Ureter (tissue), 1 donor: Measurements from ENCODE around the gene ALDH1A1. TPM values are rescaled to one million over a fixed set of nuclear protein-coding genes. Genes with fewer than 3 reads are reported as not detected.
"Not testable (repeated sequence)": the region's sequence is repeated elsewhere in the genome, so short reads cannot be mapped to it uniquely, and the experiment has no call there.

Source experiments
- DNase-seq: peaks from one replicate; pipeline ENCODE4 v3.0.0-alpha.2; 2020; ENCODE audit warnings: low spot score
- total RNA-seq: library from RNA; stranded (reverse); gene quantifications from one replicate; pipeline ENCODE4 v1.2.4, GENCODE V29; 2023
- donor health status: DM: yes; HTN: yes; CAD: no.

The ALDH1A1 gene
- total RNA-seq, 1 donor from 2014 or later: 18.7 TPM

DNA sequence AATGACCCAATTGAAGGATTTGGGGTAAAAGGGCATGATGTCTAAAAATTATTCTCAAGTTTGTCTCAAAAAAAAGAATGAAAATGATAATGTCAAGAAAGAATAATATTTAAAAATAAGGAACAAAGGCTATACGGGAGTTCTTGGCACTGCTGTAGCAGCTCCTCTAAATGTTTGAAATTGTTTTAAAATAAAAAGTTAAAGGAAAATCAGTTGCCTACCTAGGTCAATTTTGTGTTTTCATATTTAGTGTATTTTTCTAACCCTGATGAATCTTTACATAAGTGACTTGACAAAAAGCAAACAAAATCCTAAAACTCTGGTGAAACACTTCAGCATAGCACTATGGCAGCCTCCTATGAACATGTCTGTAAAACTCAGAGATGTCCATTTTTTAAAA lies 56.4 kb downstream of the ALDH1A1 start:
- DNase-seq: no peak

DNA sequence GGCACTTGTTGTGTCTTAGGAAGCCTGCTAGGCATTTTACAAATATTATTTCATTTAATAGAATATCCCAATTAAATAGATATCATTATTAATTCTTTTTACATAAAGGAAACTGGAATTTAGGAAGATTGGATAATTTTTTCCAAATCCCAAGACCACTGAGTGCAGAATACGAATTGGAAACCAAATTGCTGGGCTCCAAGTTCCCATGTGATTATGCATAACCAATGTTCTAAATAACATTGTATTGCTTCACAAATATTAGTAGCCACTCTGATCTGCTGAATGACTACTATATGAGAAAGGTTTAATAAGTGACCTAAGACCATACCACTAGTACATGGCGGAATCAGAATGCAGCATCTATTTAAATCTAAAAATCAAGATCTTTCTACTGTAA lies 57.7 kb downstream of the ALDH1A1 start:
- no peak for DNase-seq

DNA sequence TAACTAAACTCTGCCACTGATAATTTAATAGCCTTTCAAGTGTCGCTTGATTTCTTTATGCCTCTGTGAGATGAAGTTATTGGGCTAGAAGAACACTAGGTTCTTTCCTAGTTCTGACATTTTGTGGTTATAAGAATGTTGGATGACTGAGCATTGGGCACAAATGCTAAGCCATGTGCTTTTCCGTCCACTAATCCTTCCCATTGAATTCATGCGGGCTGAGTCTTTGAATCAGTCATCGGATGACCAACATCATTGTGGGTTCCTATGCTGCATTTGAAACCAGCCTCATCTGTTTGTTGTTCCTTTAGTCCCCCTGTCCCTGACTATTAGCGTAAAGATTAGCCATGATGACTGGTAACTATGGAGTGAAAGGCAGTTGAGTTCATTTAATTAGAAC lies 58.5 kb downstream of the ALDH1A1 start:
- DNase-seq: no peak

DNA sequence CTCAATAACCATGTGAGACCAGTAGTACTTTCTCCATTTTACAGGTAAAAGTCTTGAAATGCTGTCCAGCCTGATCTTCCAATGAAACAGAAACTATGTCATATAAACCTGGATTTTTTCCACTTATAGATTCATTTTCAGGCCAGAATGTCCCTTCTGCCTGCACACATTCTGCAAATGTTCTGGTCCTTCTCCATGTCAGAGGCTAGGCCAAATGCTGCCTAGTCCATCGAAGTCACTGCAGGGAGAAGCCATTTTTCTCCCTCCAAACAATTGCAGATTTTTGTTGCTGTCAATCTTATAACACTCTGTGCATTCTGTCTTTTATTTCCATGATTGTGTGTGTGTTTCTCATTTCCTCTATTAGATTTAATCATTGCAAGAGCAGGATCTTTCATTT lies 59.4 kb downstream of the ALDH1A1 start:
- DNase-seq: no peak

DNA sequence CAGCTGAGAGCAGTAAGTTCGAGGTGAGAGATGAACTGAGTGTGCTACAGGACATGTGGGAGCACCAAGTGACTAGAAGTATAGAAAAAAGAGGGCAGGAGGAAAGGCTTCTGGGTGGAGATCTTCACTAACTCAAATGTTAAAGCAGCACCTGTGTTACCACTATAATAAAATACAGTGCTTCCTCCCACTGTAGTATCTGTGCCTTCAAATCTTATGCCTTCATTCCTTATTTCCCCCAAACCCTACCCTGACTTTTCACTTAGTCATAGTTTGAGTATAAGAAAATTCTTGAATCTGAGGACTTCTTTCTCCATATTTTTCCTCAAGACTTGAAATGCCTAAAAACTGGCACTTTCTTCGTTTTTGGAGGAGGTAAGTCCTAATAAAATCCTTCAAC lies 61.8 kb downstream of the ALDH1A1 start:
- DNase-seq: no peak

DNA sequence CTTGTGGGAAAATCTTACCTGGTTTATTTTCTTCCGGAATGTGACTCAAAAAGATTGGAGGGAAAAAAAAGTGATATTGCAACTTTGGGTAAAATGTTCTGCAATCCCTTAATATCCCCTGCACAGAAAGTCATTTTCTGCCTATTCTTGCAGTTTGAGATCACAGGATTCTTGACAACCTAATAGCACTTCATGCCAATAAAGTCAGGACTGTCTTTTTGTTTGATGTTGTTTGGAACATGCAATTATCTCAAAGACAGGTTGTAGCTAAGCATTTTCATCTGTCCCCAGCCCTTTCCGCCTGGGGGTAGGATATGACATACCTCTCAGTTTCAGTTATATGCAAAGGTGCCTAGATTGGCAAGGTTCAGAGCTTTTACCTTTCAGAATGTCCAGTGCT lies 63.9 kb downstream of the ALDH1A1 start:
- no peak for DNase-seq

DNA sequence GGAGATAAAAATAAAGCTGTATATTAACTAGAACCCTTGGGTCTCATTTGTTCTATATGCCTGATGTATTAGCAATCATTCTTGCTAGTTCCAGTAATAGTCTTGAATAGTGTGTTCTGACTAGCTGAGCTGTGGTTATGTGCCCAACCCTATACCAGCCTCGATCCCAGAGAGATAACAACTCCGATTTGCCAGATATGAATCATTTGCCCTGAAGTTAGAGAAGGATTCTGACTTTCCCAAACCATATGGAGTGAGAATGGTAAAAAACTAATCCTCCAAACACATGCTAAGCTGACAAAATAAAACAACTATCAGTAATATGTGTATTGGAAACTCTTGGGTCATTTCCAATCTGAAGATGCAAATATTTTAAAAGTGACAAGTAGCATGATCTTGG lies 64.8 kb downstream of the ALDH1A1 start:
- DNase-seq: no peak

DNA sequence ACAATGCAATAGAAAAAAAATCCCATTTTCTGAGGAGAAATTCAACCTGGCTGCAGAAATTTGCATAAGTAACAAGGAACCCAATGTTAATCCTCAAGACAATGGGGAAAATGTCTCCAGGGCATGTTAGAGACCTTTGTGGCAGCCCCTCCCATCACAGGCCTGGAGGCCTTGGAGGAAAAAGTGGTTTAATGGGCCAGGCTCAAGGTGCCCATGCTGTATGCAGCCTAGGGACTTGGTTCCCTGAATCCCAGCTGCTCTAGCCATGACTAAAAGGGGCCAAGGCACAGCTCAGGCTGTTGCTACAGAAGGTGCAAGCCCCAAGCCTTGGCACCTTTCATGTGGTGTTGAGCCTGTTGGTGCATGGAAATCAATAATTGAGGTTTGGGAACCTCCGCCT lies 66.5 kb downstream of the ALDH1A1 start:
- no peak for DNase-seq

DNA sequence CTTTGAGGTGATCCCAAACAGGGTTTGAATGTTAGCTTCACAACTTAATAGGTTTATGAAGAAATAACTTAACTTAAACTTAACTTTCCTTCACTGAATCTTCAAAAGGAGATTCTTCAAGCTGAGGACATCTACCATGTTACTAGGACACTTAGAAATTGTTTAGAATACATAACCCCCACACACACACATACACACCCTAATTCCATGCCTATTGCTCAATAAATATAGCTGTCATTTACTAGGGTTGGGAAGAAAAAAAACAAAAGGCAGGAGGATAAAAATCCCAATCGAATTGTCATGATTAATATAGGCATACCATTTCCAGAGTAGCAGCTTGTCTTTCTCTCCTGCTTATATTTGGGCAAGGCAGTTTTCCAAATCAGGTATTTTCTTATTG lies 68.3 kb downstream of the ALDH1A1 start:
- DNase-seq: no peak

DNA sequence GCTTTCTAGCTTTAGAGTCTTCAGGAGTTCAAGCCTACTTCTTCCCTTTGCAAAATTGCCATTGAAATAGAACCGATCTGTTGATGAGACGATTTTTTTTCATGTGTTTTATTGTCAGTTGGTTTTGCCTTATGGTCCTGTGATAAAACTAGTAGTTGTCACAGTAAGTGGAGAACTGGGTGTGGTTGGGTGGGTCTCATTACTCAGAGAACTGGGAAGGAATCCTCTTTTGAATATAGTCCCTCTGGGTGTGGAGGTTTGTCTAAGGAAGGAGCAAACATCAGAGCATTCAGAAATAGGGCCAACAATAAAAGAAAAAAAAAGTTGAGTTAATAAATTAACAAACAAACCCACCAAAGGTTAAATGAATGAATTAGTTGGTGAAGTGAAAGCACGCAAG lies 69.0 kb downstream of the ALDH1A1 start:
- no peak for DNase-seq

DNA sequence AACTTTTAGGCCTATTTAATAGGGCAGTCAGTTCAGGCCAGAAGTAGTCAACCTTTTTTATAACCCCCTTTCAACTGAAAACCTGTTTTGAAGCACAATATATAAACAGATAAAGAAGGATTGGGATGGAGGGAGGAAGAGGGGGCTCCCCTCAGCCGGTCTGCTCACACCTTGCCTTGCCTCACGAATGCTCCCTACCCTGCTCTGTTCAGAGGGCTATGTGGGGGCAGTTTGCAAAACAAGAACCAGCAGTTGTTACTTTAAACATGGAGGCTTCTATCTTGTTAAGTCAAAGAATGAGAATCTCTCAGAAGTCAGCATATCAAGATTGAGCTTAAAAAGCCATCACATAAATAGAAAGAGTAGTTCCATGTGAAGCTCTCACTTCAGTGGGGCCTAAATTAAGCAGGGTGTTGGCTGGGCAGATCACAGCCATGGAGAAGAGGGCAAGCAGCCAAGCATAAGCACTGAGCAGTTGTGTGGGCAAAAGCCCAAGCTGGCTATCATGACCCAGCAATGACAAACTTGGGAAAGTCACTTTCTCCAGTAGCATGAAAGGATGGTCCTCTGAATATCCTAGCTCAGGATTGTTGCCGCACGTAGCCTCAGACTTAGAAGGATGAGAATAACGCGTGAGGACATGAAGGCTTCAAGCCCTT lies 70.6 kb downstream of the ALDH1A1 start:
- DNase-seq: no peak

DNA sequence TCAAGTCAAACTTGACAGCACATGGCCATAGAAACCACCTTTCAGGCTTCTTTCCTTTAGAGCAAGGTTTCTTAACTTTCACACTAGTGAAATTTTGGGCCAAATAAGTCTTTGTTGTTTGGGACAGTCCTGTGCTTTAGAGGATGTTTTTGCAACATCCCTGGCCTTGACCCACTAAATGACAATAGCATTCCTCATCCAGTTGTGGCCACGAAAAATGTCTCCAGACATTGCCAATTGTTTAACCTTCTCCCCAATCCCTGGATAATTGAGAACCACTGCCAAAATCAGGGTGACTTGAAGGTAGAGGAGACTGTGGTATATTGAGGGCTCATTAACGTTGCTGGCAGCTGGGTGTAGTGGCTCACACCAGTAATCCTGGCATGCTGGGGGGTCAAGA lies 72.0 kb downstream of the ALDH1A1 start:
- DNase-seq: no peak

DNA sequence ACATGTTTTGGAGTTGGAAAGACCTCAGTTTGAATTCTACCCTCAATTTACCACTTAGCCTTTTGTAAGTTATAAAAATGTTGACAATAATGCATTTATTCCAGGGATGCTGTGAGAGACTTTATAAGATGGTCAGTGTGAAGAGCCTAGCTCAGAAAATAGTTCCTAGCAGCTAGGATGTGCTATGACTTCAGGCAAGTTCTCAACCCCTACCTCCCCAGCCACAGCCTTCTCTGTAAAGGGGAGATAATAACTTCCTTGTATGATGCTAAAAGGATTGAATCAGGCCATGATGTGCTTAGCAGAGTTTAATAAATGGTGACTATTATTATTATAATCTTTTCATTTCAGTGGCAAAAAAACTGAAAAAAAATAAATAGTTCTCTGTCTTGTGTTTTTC lies 77.6 kb downstream of the ALDH1A1 start:
- DNase-seq: no peak

DNA sequence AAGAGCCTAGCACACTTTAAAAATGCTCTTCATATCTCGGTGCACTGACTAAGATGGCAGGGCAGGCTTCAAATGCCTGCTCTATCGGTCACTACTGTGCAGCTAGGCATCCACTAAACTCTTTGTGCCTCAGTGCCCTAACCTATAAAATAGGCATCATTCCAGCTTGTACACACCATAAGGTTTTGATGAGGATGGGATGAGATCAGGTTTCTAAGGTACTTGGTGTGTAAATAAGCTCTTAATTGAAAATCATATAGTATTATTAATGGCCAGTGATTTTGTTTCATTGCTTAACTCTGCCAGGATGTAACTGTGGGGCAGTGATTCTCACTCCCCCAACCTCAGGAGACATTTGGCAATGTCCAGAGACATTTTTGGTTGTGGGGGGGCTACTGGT lies 78.5 kb downstream of the ALDH1A1 start:
- DNase-seq: no peak

DNA sequence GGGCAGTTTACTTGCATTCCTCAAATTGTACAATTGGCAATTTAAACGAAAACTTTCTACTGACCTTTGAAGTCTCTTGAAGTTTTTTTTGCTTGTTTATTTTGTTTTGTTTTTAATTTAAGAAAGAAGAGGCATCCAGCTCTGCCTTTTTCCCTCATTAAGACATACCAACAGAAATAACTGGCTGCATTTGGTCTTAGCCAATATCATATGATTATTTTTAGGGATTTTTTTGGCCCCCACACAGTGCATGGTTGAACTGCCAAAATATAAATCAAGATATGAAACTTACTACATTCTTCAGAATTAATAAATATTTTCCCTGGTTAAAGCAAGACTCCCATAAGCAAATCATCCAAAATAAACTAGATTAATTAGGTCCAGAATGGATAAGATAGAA lies 79.4 kb downstream of the ALDH1A1 start:
- no peak for DNase-seq

DNA sequence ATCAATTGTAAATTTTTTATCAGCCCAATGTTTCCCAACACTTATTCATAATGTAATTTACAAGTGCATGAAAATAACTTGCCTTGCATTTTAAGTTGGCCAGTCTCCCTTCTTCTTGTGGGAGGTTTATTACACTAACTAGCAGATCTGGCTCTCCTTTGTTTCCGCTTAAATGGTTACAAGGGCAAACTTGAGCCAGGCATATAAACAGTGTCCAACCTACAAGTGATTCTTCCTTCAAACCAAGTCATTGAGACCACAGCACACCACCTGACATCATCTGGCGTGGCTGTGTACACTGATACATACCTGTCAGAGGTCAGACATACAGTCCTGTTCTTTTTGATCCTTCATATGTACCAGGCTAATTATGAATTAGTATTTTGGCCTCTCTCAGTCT lies 80.1 kb downstream of the ALDH1A1 start:
- no peak for DNase-seq

DNA sequence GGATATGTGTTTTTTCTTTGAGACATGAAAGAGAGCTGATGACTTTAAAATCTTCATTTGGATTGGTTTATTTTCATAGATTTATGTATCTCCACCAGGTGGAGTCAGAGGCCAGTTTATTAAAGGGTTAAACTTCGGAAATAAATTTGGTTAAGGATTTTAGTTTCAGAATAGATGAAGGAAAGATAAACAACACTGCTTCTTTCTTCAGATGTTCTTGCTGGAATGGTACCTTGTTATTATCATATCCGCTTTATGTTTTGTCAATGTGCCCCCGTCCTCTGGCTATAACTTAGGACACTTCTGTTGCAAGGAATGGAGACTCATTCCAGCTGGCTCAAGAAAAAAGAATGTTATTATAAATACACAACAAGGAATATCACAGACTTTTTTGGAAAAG lies 81.2 kb downstream of the ALDH1A1 start:
- DNase-seq: no peak

DNA sequence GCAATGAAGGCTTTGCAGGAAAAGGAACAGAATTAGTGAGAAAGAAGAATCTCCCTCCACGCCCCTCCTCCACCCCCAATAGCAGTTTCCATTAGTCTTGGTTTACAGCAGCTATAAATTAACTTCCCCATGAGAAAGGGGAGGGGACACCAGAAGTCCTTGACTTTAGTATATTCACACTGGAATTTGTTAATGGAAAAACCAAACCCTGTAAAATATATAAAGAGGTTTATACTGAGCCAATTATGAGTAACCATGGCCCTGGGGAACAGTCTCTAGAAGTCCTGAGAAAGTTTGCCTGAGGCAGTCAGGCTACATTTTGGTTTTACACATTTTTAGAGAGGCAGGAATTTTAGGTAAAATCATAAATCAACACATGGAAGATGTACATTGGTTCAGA lies 88.5 kb downstream of the ALDH1A1 start:
- no peak for DNase-seq

DNA sequence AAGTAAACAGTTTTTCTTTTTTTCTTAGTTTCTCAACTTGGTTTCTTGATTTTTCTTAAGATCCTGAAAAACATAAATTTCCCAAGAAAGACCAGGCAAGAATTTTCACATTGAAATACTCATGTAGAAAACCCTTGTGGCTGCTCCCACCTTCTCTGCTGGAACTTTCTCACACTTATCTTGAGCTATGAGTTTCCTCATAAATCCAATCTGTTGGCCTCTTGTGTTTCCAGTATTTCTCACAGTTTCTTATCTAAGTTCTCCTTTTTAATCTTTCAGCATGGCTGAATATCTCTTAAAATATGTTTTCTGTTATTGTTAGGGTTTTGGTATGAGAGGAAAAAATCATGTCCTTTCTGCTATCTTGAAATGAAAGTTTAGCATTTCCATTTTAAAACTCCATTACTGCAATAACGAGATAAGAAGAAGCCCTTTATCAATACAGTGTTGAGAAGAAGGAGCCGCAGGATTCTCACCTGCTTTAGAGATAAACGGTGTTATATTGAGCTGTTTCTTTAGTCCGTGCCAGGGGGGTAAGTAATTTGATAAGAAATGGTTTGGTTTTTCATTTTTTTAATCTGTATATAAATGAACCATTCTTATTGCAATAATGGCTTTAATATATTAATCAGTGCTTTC lies 89.3 kb downstream of the ALDH1A1 start:
- no peak for DNase-seq

DNA sequence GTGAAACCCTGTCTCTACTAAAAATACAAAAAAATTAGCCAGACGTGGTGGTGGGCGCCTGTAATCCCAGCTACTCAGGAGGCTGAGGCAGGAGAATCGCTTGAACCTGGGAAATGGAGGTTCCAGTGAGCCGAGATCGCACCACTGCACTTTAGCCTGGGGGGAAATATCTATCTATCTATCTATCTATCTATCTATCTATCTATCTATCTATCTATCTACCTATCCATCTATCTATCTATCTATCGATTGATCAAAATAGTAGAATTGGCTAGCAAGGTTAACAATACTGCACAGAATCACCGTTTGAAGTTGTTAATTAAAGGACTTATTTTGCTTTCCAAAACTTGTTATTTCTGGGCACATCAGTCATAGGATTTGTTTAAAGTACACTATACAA lies 90.1 kb downstream of the ALDH1A1 start:
- not testable (repeated sequence) for DNase-seq

DNA sequence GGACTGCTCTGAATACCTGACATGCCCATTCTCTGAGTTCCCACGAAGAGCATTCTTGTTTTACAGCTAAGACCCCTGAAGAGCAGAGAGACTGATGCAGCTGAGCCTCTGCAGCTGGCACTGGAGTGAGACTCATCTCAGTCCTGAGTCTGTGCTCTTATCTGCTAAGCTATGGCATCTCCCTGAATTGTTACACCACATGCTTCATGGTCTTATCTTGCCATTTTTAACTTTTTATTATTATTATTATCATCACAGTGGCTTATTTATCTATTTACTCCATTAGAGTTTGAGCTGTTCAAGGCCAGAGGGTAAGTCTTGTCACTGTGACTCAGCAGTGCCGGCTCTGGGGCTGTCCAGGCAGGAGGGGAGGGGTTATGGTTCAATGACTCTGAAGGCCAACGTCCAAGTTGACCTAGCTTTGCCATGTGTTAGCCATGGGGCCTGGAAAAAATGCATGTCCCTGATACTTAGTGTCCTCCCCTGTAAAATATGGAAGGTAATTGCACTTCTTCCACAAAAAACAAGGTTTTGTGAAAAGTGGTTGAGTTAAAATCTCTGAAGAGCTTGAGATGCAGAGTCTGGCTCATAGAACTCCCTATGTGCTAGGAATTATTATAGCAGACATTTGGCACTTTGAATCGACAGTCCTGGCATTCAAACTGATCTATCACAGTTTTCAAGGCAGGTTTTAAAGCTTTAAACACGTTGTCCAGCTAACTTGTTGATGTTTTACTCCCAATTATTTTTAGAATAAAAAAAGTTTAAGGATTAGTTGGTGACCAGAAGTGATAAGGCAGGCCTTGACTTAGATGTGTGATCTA lies 94.6 kb downstream of the ALDH1A1 start:
- no peak for DNase-seq

DNA sequence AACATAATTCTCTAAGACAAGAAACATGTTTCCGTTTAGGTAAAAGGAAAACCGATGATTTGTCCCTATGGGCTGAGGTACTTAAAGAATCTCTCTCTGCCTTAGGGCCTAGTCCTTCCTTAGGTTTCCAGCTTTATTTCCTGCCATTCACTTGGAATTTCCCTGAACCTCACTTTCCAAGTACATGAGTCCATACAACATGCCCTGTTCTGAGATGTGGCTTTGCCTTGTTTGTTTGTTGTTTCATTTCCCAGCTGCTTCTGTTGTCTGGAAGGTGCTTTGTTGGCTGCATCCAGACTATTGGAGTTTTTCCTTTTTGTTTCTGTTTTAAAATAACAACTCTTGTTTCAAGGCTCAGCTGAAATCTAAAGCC lies 95.2 kb downstream of the ALDH1A1 start:
- no peak for DNase-seq

DNA sequence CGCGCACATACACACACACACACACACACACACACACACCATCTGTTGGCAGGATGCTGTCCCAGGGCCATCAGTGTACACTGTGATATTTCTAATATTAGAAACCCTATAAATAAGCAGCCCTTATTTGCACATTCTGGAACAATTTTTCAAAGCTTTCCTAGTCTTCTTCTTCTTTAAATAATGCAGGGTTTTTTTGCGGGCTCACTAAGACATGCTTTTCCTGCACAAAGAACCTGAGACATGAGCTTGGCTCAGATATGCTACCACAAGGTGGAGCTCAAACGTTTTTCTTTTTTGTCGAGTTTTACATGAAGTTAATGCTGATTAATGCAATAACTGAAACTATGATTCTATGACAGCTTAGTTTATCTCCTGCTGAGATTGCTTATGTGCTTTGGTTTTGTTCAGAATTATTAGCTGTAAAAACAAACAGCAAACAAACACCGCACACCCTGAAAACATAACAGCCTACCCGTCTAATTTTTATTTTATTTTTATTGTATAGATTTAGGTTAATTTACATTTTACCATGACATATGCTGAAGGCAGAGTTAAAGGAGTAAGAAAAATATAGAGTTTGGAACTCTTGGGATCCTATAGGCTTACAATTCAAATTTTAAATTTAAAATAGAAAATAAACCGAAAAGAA lies 95.8 kb downstream of the ALDH1A1 start:
- no peak for DNase-seq
